ENCODE measurements around the gene TEX19. TPM values are rescaled to one million over a fixed set of nuclear protein-coding genes. Genes with fewer than 3 reads are reported as not detected.

The TEX19 gene
- total and polyA plus RNA-seq, 2 of the 4 experiments (the other 2 are of a cell fraction): under 0.01 to 0.03 TPM

GRCh38 chr17:82356845-82357355, 2.1 kb upstream of the TEX19 start:
- H3K36me3 ChIP-seq (ENCODE audit: control insufficient read depth, insufficient read depth, low read length): no peaks in the 10 kb centered on the region
- peaks cover 6% of the 10 kb centered on the region; the same call in 1 of the 2 replicates for H4K20me1 ChIP-seq (ENCODE audit: insufficient read depth, low read length)
- H4K8ac ChIP-seq (ENCODE audit: low read depth in 2 of 2, low read length in 2 of 2): no peak overlapping the region
- WGBS, 2 experiments (ENCODE audit: extremely low coverage in 2 of 2, insufficient read length in 1 of 2): 31% methylated on average over 12 of the region's 20 CpGs; no CpG with 5 or more reads in 1 of the 2 experiments
- H2AFZ ChIP-seq (replicated peaks; ENCODE audit: low read length, poor library complexity): peak overlapping the region; percentile 18
- intact Hi-C loops (cut with micrococcal nuclease): no loop called here
- peaks cover 5% of the 10 kb centered on the region; the same call in 1 of the 2 replicates for H3K4me1 ChIP-seq (ENCODE audit: control insufficient read depth, insufficient read depth, low read length)
- TF ChIP-seq MAZ (IDR thresholded peaks at IDR 0.05; ENCODE audit: borderline replicate concordance, low read depth, low read length): no peak
- no peak for TF ChIP-seq RCOR1 (IDR thresholded peaks at IDR 0.05; ENCODE audit: insufficient replicate concordance, low read length)
- no peak for TF ChIP-seq CEBPB (IDR thresholded peaks at IDR 0.05; ENCODE audit: low read depth, low read length)
- no peak for TF ChIP-seq POLR2A (IDR thresholded peaks at IDR 0.05; ENCODE audit: low read depth, low read length)
- TF ChIP-seq RAD21 (IDR thresholded peaks at IDR 0.05; ENCODE audit: low read length): no peak
- TF ChIP-seq SMC3 (IDR thresholded peaks at IDR 0.05; ENCODE audit: low read depth, low read length): no peak
- TF ChIP-seq BHLHE40 (IDR thresholded peaks at IDR 0.05; ENCODE audit: low read depth, low read length): no peak
- TF ChIP-seq MXI1 (IDR thresholded peaks at IDR 0.05; ENCODE audit: borderline replicate concordance, low read depth, low read length): no peak
- no peak for TF ChIP-seq ELK1 (IDR thresholded peaks at IDR 0.05; ENCODE audit: borderline replicate concordance, low read depth, low read length)
- no peak for TF ChIP-seq CTCF (conservative IDR thresholded peaks at IDR 0.05; ENCODE audit: low read depth, low read length)
- TF ChIP-seq CHD1 (IDR thresholded peaks at IDR 0.05; ENCODE audit: low read depth, low read length): no peak
- TF ChIP-seq, protein P1, sequence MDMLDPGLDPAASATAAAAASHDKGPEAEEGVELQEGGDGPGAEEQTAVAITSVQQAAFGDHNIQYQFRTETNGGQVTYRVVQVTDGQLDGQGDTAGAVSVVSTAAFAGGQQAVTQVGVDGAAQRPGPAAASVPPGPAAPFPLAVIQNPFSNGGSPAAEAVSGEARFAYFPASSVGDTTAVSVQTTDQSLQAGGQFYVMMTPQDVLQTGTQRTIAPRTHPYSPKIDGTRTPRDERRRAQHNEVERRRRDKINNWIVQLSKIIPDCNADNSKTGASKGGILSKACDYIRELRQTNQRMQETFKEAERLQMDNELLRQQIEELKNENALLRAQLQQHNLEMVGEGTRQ (IDR thresholded peaks at IDR 0.05; ENCODE audit: low read depth, low read length): no peak
- TF ChIP-seq RFX5 (IDR thresholded peaks at IDR 0.05; ENCODE audit: low read depth, low read length): no peak
- TF ChIP-seq NFE2L2 (IDR thresholded peaks at IDR 0.05; ENCODE audit: low read depth, low read length): no peak
- ChIA-PET POLR2A (ENCODE audit: unreplicated experiment) (no interaction called here), CTCF (no interaction called here)
- no peak overlapping the region for H3K27ac ChIP-seq (ENCODE audit: insufficient read depth, low read length)
- H3K4me2 ChIP-seq (ENCODE audit: low read depth, low read length): no peak overlapping the region
- H2BK120ac ChIP-seq (ENCODE audit: low read depth, low read length): no peak overlapping the region
- no TSS peak for BruUV-seq (replicated peaks)
- no peak overlapping the region for H3K4me3 ChIP-seq (ENCODE audit: insufficient read depth, low read depth, low read length)
- no peak for ATAC-seq (ENCODE audit: low read depth)
- H3K27me3 ChIP-seq (ENCODE audit: control insufficient read depth, insufficient read depth, low read length): peaks cover 25% of the 10 kb centered on the region; the same call in 1 of the 2 replicates
- no peak overlapping the region for H3K56ac ChIP-seq (ENCODE audit: extremely low read depth, insufficient read depth, low read length)
- no peak overlapping the region for H2AK9ac ChIP-seq (replicated peaks; ENCODE audit: low read depth, low read length, poor library complexity)
- H3K9me1 ChIP-seq (ENCODE audit: insufficient read depth, low read length): no peaks in the 10 kb centered on the region
- no peak overlapping the region for H2BK20ac ChIP-seq (ENCODE audit: low read depth, low read length)
- no peak overlapping the region for H4K5ac ChIP-seq (ENCODE audit: low read depth, low read length)
- no peak overlapping the region for H2BK15ac ChIP-seq (ENCODE audit: low read depth, low read length)
- no peaks in the 10 kb centered on the region for H3K9me3 ChIP-seq (ENCODE audit: control insufficient read depth, insufficient read depth, low read length)
- no peak overlapping the region for H2BK5ac ChIP-seq (ENCODE audit: low read depth, low read length, poor library complexity, severe bottlenecking)
- dilution Hi-C loops (cut with HindIII; ENCODE audit: low sequenced_read_pairs, unreplicated experiment): no loop called here
- no peaks in the 10 kb centered on the region for H3K79me1 ChIP-seq (ENCODE audit: low read depth in 1 of 2, low read length in 2 of 2)
- no peak overlapping the region for H3K9ac ChIP-seq (ENCODE audit: low read depth, low read length)
- H3K14ac ChIP-seq (replicated peaks; ENCODE audit: low read depth, low read length): no peak overlapping the region
- no peak for DNase-seq
- no peak overlapping the region for H4K91ac ChIP-seq (ENCODE audit: insufficient read depth, low read depth, low read length)
- H3K23ac ChIP-seq (ENCODE audit: low read depth, low read length): no peak overlapping the region
- in situ Hi-C loops (cut with MboI; ENCODE audit: low sequenced_read_pairs): loop anchor here (10.0 kb wide), 2 partner anchors 198 to 418 kb away; no protein-coding TSS in a partner anchor
- H3K18ac ChIP-seq (ENCODE audit: low read depth, low read length): no peak overlapping the region
- no peak overlapping the region for H2AK5ac ChIP-seq (ENCODE audit: low read depth, low read length)
- H3K4ac ChIP-seq (ENCODE audit: low read depth, low read length): no peak overlapping the region

All from IMR-90 (cell line).